ENCODE measurements around the gene SPOPL. TPM values are rescaled to one million over a fixed set of nuclear protein-coding genes. Genes with fewer than 3 reads are reported as not detected.
"Not testable (repeated sequence)": the region's sequence is repeated elsewhere in the genome, so short reads cannot be mapped to it uniquely, and the experiment has no call there.

The SPOPL gene
- total and polyA plus RNA-seq, 5 donors from 2014 or later = 1.3 to 16.2 (median 2.8) TPM

DNA sequence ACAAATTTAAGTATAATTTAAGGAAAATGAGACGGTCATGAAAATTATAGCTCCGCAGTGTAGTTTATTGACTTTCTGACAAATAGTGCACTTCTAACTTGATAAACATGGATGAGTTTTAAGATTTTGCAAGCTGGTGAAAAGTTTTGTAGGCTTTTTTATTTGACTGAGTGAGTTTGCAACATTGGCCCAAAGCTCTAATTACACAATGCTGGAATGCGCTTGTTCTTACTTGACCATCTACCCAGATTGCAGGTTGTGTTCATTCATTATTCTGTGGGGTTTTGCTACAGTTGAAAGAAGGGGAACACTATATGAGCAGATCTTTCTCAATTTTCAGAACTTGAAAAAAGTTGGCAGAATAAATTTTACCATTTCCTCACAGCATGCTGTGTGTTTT lies 13.5 kb downstream of the SPOPL start:
- H3K4me3 Mint-ChIP-seq = peak overlapping the region in 1 of 4 donors; percentile 24
- peaks cover 19% of the 10 kb centered on the region for H3K4me1 ChIP-seq (ENCODE audit: control insufficient read depth, insufficient read depth, low read length, poor library complexity, severe bottlenecking)
- peaks cover 29 to 61% (median 49%) of the 10 kb centered on the region in 4 donors for H3K4me1 Mint-ChIP-seq
- H3K27ac Mint-ChIP-seq = peak overlapping the region in 1 of 3 donors; percentile 11
- no peaks in the 10 kb centered on the region for H3K27me3 ChIP-seq (ENCODE audit: control insufficient read depth, insufficient read depth, low read length)
- peaks cover 8% of the 10 kb centered on the region for H3K36me3 Mint-ChIP-seq
- no peak overlapping the region for H3K27ac ChIP-seq (ENCODE audit: insufficient read depth, low read length, poor library complexity, severe bottlenecking)
- H3K9me3 ChIP-seq (ENCODE audit: control insufficient read depth in 2 of 2, low read length in 2 of 2) = peaks cover 0 to 4% of the 10 kb centered on the region in 2 experiments
- no peak for DNase-seq
- no peaks in the 10 kb centered on the region for H3K27me3 Mint-ChIP-seq
- no peak for ATAC-seq (ENCODE audit: low read depth in 2 of 2)
- H3K4me3 ChIP-seq (ENCODE audit: low read depth, low read length) = no peak overlapping the region
- no peaks in the 10 kb centered on the region for H3K36me3 ChIP-seq (ENCODE audit: control insufficient read depth, insufficient read depth, low read length)
- H3K9me3 Mint-ChIP-seq = peaks cover 0 to 4% (median 0%) of the 10 kb centered on the region in 7 donors

DNA sequence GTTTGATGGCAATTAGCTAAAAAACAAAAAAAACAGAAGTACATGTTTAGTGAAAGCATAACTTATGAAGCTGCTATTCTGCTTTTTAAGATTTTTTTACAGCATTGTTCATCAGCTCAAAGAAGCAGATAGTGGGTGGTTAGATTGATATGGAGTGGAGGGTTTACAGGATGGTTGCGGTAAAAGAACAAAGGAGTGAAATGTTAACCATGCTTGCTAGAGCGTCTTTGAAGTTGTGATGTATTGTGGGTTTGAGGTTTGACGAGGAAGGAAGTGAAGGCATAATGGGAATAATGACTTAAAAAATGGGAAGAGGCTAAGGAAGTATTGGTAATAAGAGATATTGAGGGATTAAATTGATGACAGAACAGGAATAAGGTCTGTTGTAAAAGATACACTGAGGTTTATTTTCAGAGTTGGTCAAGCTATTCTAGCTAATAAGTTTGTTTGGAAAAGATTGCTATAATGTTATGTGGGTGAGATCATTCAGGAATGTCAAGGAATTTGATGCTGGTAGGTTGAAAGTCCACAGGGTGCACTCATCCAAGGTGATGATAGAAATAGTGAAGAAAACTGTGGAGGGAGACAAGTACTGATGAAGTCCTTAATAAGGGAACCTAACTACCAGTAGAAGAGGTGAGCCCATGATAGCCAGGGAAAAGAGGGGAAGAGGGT lies 14.6 kb downstream of the SPOPL start:
- peaks cover 0 to 3% (median 0%) of the 10 kb centered on the region in 7 donors for H3K9me3 Mint-ChIP-seq

DNA sequence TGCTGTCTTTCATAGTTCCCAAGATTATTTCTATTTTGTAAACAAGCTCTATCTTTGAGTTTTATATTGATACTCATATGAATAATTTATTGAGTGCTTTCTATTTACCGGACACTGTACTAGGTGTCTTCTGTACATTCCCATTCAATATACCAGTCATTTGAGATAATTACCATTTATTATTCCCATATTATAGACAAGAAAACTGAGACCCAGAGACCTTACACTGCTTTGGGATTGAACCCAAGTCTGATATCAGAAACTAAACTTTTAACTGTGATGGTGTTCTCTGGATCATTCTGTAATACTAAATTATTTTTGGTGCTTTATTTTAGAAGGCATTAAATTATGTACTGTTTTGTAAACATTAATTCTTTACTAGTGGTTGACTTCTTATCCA lies 17.3 kb downstream of the SPOPL start:
- H3K36me3 ChIP-seq (ENCODE audit: control insufficient read depth, insufficient read depth, low read length) = peaks cover 2% of the 10 kb centered on the region
- H3K27ac ChIP-seq (ENCODE audit: insufficient read depth, low read length, poor library complexity, severe bottlenecking) = no peak overlapping the region
- no peak overlapping the region for H3K4me3 ChIP-seq (ENCODE audit: low read depth, low read length)
- H3K27me3 ChIP-seq (ENCODE audit: control insufficient read depth, insufficient read depth, low read length) = no peaks in the 10 kb centered on the region
- DNase-seq (no peak), ATAC-seq (ENCODE audit: low read depth in 2 of 2) (no peak)
- peaks cover 22% of the 10 kb centered on the region for H3K36me3 Mint-ChIP-seq
- peaks cover 0 to 9% (median 2%) of the 10 kb centered on the region in 7 donors for H3K9me3 Mint-ChIP-seq
- H3K4me3 Mint-ChIP-seq = no peak overlapping the region
- peaks cover 19% of the 10 kb centered on the region for H3K4me1 ChIP-seq (ENCODE audit: control insufficient read depth, insufficient read depth, low read length, poor library complexity, severe bottlenecking)
- peaks cover 28 to 62% (median 44%) of the 10 kb centered on the region in 4 donors for H3K4me1 Mint-ChIP-seq
- H3K27me3 Mint-ChIP-seq = no peaks in the 10 kb centered on the region
- no peak overlapping the region for H3K27ac Mint-ChIP-seq
- no peaks in the 10 kb centered on the region for H3K9me3 ChIP-seq (ENCODE audit: control insufficient read depth in 2 of 2, low read length in 2 of 2)

More for the DNA sequence above, 14.6 kb downstream of the SPOPL start:
- DNase-seq (peak in 2 of 3 donors; percentile 15 to 19), ATAC-seq (ENCODE audit: low read depth in 2 of 2) (no peak)
- peak overlapping the region in 3 of 4 donors; percentile 4 to 62 (median 10) for H3K4me3 Mint-ChIP-seq
- H3K27ac ChIP-seq (ENCODE audit: insufficient read depth, low read length, poor library complexity, severe bottlenecking) = no peak overlapping the region
- peaks cover 5% of the 10 kb centered on the region for H3K36me3 Mint-ChIP-seq
- H3K27ac Mint-ChIP-seq = peak overlapping the region in 2 of 3 donors; percentile 2 to 4
- peaks cover 19% of the 10 kb centered on the region for H3K4me1 ChIP-seq (ENCODE audit: control insufficient read depth, insufficient read depth, low read length, poor library complexity, severe bottlenecking)
- no peaks in the 10 kb centered on the region for H3K27me3 Mint-ChIP-seq
- peaks cover 0 to 4% of the 10 kb centered on the region in 2 experiments for H3K9me3 ChIP-seq (ENCODE audit: control insufficient read depth in 2 of 2, low read length in 2 of 2)
- peaks cover 29 to 61% (median 50%) of the 10 kb centered on the region in 4 donors for H3K4me1 Mint-ChIP-seq
- H3K36me3 ChIP-seq (ENCODE audit: control insufficient read depth, insufficient read depth, low read length) = no peaks in the 10 kb centered on the region
- H3K4me3 ChIP-seq (ENCODE audit: low read depth, low read length) = peak overlapping the region; percentile 4
- H3K27me3 ChIP-seq (ENCODE audit: control insufficient read depth, insufficient read depth, low read length) = no peaks in the 10 kb centered on the region

DNA sequence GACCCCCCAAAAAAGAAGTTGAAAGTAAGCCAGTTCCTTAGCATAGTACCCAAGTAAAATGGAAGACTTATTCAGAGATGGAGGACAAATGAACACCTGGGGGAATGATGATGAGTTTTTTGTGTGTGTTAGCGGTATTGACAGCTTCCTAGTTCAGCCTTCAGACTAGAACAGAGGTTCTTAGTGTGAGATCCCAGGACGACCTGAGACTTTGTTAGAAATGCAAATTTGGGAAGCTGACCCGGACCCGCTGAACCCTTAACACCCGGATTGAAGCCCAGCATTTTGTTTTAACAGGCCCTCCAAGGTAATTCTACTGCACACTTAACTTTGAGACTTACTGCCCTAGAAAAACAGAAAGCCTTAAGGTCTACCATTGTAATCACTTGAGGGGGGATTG lies 20.3 kb downstream of the SPOPL start:
- H3K36me3 Mint-ChIP-seq = peaks cover 35% of the 10 kb centered on the region
- H3K4me1 Mint-ChIP-seq = peaks cover 18 to 47% (median 27%) of the 10 kb centered on the region in 4 donors
- H3K27me3 Mint-ChIP-seq = no peaks in the 10 kb centered on the region

DNA sequence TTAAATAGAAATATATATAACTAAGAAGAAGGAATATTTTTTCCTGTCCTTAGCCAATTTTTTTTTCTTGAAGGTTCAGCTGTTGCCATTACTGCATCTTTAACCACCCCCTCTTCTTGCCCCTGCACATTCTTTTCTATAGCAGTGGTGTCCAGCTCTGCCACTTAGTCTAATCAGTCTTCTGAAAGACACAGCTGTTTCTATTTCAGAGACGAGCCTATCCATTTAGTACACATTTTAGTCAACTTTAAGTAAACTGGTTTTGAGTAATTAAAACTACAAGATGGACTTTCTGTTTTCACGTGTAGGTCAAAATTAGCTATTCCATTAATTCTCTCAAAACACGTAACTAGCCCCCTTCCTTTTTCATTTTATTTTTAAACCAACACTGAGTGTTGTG lies 21.0 kb downstream of the SPOPL start:
- no peak overlapping the region for H3K4me3 ChIP-seq (ENCODE audit: low read depth, low read length)
- peaks cover 35% of the 10 kb centered on the region for H3K36me3 Mint-ChIP-seq
- H3K4me3 Mint-ChIP-seq = no peak overlapping the region
- H3K4me1 ChIP-seq (ENCODE audit: control insufficient read depth, insufficient read depth, low read length, poor library complexity, severe bottlenecking) = no peaks in the 10 kb centered on the region
- peaks cover 19 to 48% (median 29%) of the 10 kb centered on the region in 4 donors for H3K4me1 Mint-ChIP-seq
- DNase-seq = no peak
- H3K27ac ChIP-seq (ENCODE audit: insufficient read depth, low read length, poor library complexity, severe bottlenecking) = no peak overlapping the region
- no peaks in the 10 kb centered on the region for H3K27me3 Mint-ChIP-seq
- H3K9me3 Mint-ChIP-seq = peaks cover 0 to 18% (median 4%) of the 10 kb centered on the region in 7 donors
- H3K27me3 ChIP-seq (ENCODE audit: control insufficient read depth, insufficient read depth, low read length) = no peaks in the 10 kb centered on the region
- no peak for ATAC-seq (ENCODE audit: low read depth in 2 of 2)
- peak overlapping the region in 1 of 3 donors; percentile 50 for H3K27ac Mint-ChIP-seq
- H3K9me3 ChIP-seq (ENCODE audit: control insufficient read depth in 2 of 2, low read length in 2 of 2) = no peaks in the 10 kb centered on the region
- H3K36me3 ChIP-seq (ENCODE audit: control insufficient read depth, insufficient read depth, low read length) = peaks cover 9% of the 10 kb centered on the region

More for the DNA sequence above, 20.3 kb downstream of the SPOPL start:
- Histone ChIP-seq H3K27me3 (ENCODE audit: control insufficient read depth, insufficient read depth, low read length) (no peaks in the 10 kb centered on the region), H3K27ac (ENCODE audit: insufficient read depth, low read length, poor library complexity, severe bottlenecking) (no peak overlapping the region), H3K4me3 (ENCODE audit: low read depth, low read length) (no peak overlapping the region), H3K4me1 (ENCODE audit: control insufficient read depth, insufficient read depth, low read length, poor library complexity, severe bottlenecking) (no peaks in the 10 kb centered on the region), H3K9me3 (ENCODE audit: control insufficient read depth in 2 of 2, low read length in 2 of 2) (no peaks in the 10 kb centered on the region), H3K36me3 (ENCODE audit: control insufficient read depth, insufficient read depth, low read length) (peaks cover 9% of the 10 kb centered on the region)
- H3K4me3 Mint-ChIP-seq = no peak overlapping the region
- DNase-seq (no peak), ATAC-seq (ENCODE audit: low read depth in 2 of 2) (no peak)
- H3K27ac Mint-ChIP-seq = peak overlapping the region in 1 of 3 donors; percentile 15
- H3K9me3 Mint-ChIP-seq = peaks cover 0 to 18% (median 4%) of the 10 kb centered on the region in 7 donors

DNA sequence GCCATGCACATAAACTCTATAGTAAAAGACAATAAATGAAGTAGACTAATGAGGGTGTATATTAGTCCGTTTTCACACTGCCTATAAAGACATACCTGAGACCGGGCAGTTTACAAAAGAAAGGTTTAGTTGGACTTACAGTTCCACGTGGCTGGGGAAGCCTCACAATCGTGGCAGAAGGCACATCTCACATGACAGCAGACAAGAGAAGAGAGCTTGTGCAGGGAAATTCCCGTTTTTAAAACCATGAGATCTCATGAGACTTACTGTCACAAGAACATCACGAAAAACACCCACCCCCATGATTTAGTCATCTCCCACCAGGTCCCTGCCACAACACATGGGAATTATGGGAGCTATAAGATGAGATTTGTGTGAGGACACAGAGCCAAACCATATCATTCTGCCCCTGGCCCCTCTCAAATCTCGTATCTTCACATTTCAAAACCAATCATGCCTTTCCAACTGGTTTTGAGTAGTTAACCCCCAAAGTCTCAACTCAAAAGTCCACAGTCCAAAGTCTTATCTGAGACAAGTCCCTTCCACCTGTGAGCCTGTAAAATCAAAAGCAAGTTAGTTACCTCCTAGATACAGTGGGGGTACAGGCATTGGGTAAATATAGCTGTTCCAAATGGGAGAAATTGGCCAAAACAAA lies 21.6 kb downstream of the SPOPL start:
- not testable (repeated sequence) for H3K27ac ChIP-seq (ENCODE audit: insufficient read depth, low read length, poor library complexity, severe bottlenecking); H3K27ac Mint-ChIP-seq; H3K4me1 ChIP-seq (ENCODE audit: control insufficient read depth, insufficient read depth, low read length, poor library complexity, severe bottlenecking); H3K36me3 ChIP-seq (ENCODE audit: control insufficient read depth, insufficient read depth, low read length); H3K4me3 Mint-ChIP-seq; DNase-seq; ATAC-seq (ENCODE audit: low read depth in 2 of 2); H3K4me3 ChIP-seq (ENCODE audit: low read depth, low read length); H3K27me3 ChIP-seq (ENCODE audit: control insufficient read depth, insufficient read depth, low read length); H3K27me3 Mint-ChIP-seq; H3K9me3 ChIP-seq (ENCODE audit: control insufficient read depth in 2 of 2, low read length in 2 of 2)
- peaks cover 35% of the 10 kb centered on the region for H3K36me3 Mint-ChIP-seq
- H3K9me3 Mint-ChIP-seq = peaks cover 0 to 18% (median 4%) of the 10 kb centered on the region in 7 donors
- H3K4me1 Mint-ChIP-seq = peaks cover 23 to 49% (median 29%) of the 10 kb centered on the region in 4 donors

DNA sequence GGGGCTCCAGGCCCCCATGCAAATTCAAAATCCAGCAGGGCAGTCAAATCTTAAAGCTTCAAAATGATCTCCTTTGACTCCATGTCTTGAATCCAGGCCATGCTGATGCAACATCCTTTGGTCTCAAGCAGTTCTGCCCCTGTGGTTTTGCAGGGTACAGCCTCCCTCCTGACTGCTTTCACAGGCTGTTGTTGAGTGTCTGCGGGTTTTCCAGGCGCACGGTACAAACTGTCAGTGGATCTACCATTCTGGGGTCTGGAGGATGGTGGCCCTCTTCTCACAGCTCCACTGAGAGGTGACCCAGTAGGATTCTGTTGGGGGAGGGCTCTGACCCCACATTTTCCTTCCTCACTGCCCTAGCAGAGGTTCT lies 22.1 kb downstream of the SPOPL start:
- H3K27me3 Mint-ChIP-seq; H3K4me3 Mint-ChIP-seq; ATAC-seq (ENCODE audit: low read depth in 2 of 2); H3K27ac ChIP-seq (ENCODE audit: insufficient read depth, low read length, poor library complexity, severe bottlenecking); H3K4me1 ChIP-seq (ENCODE audit: control insufficient read depth, insufficient read depth, low read length, poor library complexity, severe bottlenecking); H3K4me3 ChIP-seq (ENCODE audit: low read depth, low read length); H3K36me3 ChIP-seq (ENCODE audit: control insufficient read depth, insufficient read depth, low read length); H3K9me3 ChIP-seq (ENCODE audit: control insufficient read depth in 2 of 2, low read length in 2 of 2); H3K27me3 ChIP-seq (ENCODE audit: control insufficient read depth, insufficient read depth, low read length); DNase-seq: not testable (repeated sequence)
- Mint-ChIP-seq H3K9me3 (peaks cover 0 to 18% (median 4%) of the 10 kb centered on the region in 7 donors), H3K36me3 (peaks cover 35% of the 10 kb centered on the region), H3K27ac (peak overlapping the region in 1 of 3 donors; percentile 60), H3K4me1 (peaks cover 24 to 49% (median 29%) of the 10 kb centered on the region in 4 donors)
